Anterior cingulate cortex (tissue), 58 donors: Measurements from ENCODE around the gene MBIP.

Source experiments
- DNase-seq, 58 donors: peaks; one replicate each; lab custom pipeline; 2025; lab: John Stamatoyannopoulos, UW

Gene MBIP

DNA sequence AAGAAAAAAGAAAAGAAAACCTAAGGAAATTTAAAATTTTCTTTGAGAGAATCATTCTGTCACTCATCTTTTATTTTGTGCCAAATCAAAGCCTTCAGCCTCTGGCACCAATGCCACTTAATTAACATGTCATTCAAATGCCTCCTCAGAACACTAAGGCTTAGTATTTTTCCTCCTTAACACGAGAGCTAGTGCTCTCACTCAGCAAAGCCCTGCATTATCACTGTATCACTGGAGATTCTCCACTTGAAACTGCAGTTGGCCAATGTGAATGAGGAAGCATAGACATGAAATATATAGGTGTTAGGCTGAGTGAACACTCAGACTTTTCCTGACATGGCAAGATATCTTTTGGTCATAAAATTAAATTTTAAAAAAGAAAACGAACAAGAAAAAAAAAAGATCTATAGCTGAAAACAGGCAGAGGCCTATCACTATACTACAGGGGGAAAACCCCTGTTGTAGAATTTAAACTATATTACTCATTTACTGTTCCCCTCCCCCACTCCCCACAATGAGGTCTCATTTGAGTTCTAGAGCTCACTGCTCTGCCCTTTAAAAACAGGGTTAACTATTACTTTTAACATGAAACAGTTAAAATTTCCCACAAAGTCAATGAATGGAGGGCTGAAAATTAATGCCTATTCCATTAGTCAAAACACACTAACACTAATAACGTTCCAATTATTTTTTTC is 5.1 kb downstream of the MBIP start:
- no peak for DNase-seq

GRCh38 chr14:36313898-36314297 is 6.5 kb downstream of the MBIP start:
- no peak for DNase-seq

- no peak for DNase-seq
These were observed 7.2 kb downstream of the MBIP start for GRCh38 chr14:36313206-36313605.

DNA sequence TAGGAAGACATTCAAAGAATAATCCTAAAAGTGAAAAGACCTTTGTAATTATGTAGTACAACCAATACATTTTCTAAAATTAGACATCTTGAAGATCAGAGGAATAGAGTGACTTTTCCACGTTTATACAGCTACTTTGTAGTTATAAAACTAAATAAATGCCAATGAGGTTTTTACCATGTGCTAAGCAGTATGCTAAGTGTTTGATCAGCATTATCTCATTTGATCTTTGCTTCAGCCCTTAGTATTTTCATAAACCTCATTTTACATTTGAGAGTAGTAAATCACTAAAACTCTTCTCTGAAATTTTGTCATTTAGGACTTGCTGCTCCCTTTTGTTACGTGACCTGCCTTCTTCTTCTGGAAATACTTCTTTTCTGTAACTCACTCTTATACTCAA is 13.6 kb downstream of the MBIP start:
- DNase-seq = no peak

DNA sequence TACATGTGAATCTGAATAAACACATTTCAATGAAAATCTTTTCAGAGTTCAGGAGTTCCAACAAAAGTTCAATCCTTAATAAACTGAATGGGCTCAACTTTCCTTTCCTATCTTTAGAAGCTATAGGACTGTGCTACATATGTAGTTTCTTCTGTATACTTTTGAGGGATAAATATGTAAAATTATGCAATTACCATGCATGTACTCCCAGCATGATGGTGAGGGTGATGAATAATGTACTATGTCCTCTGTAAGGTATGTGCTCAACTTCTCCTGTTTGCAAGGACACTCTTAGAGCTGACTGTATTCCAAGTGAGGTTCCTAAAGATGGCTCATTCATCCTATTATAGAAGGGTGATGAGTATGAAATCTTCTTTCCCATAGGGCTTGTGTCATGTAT is 15.5 kb downstream of the MBIP start:
- no peak for DNase-seq

- no peak for DNase-seq
These were observed 16.5 kb downstream of the MBIP start for GRCh38 chr14:36303960-36304359.

- DNase-seq = no peak
These were observed 17.6 kb downstream of the MBIP start for GRCh38 chr14:36302823-36303222.

DNA sequence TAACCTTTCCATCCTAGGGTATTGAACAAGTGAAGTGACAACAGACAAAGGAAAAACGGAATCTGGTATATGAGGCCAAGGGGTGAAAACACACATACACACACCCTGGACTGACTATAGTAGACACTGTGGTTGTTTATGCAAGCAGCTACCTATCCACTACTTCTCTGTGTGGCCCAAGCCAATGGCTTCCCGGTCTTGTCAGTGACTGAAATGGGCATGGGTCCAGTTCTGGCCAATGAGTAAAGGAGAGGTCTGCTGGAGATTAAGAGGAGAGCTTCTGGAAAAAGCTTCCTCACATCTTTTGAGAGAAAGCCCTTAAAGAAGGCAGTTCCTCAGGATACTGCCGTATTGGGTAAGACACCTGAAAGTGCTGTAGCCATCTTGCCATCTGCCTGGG is 19.3 kb downstream of the MBIP start:
- DNase-seq = peak in 1 of 58 donors; percentile 1

DNA sequence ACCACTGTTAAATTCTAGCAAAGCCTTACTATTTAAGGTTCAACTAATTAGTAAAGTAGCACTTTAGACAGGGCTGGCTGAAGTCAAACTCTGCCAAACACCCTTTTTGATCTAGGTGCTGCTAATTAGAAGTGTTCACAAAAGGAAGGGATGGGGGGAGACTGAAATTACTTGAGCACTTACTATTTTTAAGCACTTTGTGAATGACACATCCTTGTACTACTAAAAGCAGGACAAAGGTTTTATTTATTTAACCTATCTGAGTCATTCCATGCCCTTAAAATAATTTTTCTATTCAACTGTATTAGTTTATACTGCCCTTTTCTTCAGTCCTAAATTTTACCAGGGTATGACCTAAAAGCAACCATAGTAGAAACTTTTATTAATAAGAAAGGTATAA is 20.1 kb downstream of the MBIP start:
- DNase-seq = no peak

- DNase-seq = no peak
These were observed 24.5 kb downstream of the MBIP start for GRCh38 chr14:36295642-36296627.

- no peak for DNase-seq
These were observed 25.9 kb downstream of the MBIP start for GRCh38 chr14:36294543-36294942.

- DNase-seq = no peak
These were observed 26.6 kb downstream of the MBIP start for GRCh38 chr14:36293824-36294223.

- no peak for DNase-seq
These were observed 30.5 kb downstream of the MBIP start for GRCh38 chr14:36289954-36290353.

DNA sequence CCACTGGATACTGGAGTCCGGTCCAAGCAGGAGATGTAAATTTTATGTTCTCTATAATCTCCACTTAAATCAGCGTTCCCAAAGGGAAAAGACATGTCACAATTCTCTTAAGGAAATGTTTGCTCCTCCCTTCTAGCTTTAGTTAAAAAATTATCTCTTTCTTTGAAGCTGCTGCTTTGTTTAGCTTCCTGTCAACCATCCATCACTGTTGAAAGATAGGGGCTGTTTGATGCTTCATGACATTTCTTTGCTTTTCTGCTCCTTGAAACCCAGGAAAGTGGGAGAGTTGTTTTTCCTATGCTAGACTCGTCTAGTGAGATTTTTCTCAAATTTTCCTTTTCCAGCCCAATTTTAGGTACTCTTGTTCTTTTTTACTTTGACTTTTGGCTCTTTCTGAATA is 31.9 kb downstream of the MBIP start:
- DNase-seq = no peak

GRCh38 chr14:36284971-36285595 is 35.4 kb downstream of the MBIP start:
- no peak for DNase-seq

- no peak for DNase-seq
These were observed 39.1 kb downstream of the MBIP start for GRCh38 chr14:36281309-36281708.

DNA sequence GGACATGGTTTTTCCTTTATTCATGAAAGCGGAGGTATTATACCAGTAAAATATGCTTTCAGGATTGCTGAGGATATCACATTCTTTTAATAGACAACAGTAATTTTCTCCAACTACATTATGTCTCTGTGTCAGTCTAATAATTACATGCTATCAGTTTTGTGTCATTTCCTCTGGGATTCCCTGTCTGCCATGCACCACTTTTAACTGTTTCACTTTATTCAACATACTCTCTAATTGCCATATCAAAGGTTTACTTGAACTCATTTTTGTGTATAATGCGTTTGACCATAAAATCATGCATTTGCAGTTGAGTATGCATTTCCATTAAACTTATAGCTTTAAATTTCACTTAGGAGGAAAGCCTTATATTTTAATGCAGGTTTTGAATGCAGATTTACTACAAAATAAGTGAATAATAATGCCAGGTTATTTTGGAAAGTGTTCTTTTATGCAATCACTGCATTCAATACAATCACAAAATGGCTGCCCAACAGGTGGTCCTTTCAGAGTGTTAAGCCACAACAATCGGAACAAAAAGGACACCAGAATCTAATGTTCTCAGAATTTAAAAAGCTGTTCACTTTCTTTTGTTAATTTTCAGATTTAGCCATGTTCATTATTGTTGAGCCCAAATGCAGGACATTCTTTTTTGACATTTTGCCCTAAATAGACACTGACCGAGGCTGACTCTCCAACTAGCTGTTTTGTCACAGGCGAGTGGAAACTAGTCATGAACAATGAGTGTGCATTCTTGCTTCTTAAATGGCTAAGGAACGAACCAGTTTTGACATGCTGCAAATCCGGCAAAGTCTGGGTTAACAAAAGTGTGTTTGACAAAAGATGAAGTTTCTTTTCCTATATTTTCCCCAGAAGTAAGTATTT is 40.9 kb downstream of the MBIP start:
- no peak for DNase-seq

GRCh38 chr14:36275741-36276140 is 44.7 kb downstream of the MBIP start:
- no peak for DNase-seq

- peak in 19 of 58 donors; percentile 1 to 30 (median 5) for DNase-seq
These were observed 48.2 kb downstream of the MBIP start for GRCh38 chr14:36271939-36272907.
